LNCAP (cell line): ENCODE data around the gene GZF1.
A peak's percentile ranks its signal among the peaks of the same experiment; 100 is the strongest.

Source experiments
- CTCF ChIP-seq: fragments of 450-650 bp; IDR thresholded peaks from 2 replicates; pipeline ENCODE4 v1.5.1; 2017; ENCODE audit warnings: mild to moderate bottlenecking

Gene GZF1

GRCh38 chr20:23347791-23348190 is 14.2 kb upstream of the GZF1 start:
- no peak for TF ChIP-seq CTCF

GRCh38 chr20:23349338-23350195 is 12.4 kb upstream of the GZF1 start:
- TF ChIP-seq CTCF: peak; percentile 49; the same call in 1 of the 2 replicates

GRCh38 chr20:23350196-23350903 is 11.6 kb upstream of the GZF1 start, which contains the start of gene NXT1:
Gene NXT1, plus strand, starts transcription at chr20:23350791. Its CDS starts 3,251 bp downstream, at chr20:23354042.
- no peak for TF ChIP-seq CTCF

- TF ChIP-seq CTCF: no peak
Measured at GRCh38 chr20:23350904-23351838, 10.8 kb upstream of the GZF1 start.

GRCh38 chr20:23356203-23356602 is 5.8 kb upstream of the GZF1 start:
- TF ChIP-seq CTCF: no peak

- TF ChIP-seq CTCF: no peak
Measured at GRCh38 chr20:23357767-23358562, 4.0 kb upstream of the GZF1 start.
